K562 (cell line): ENCODE results near the gene TCF4. TPM values are rescaled to one million over a fixed set of nuclear protein-coding genes. Genes with fewer than 3 reads are reported as not detected.

ENCODE experiments used
- ATAC-seq: fragments of 200-7000 bp; cut with Tn5 transposase; 3 replicates; pipeline ENCODE4 v1.9.1; 2020; ENCODE audit warnings: moderate library complexity
- BruUV-seq: library from RNA; stranded (reverse); fragments of 400-500 nt; replicated peaks from 2 replicates; lab custom pipeline; 2021; lab: Mats Ljungman, UMichigan
- CTCF ChIA-PET: fragments of 300-600 bp; formaldehyde crosslinking; extraction: SDS; loops from one replicate; lab custom pipeline; 2021; ENCODE audit warnings: low intra/inter-chr PET ratio; lab: Yijun Ruan, JAX
- POLR2A ChIA-PET: fragments of 300-600, 350-650 bp; sonication (Branson Sonifier 250); formaldehyde crosslinking; extraction: SDS; loops from one replicate; lab custom pipeline; 2021; ENCODE audit warnings: antibody characterized with exemption, inconsistent platforms; lab: Yijun Ruan, JAX
- DNase-seq, 4 experiments: peaks; one replicate each; pipeline versions ENCODE4 v3.0.0 to v3.0.0-alpha.2; 2011 to 2018; ENCODE audit warnings: low spot score in 3 of 4, mixed read lengths in 3 of 4; ENCODE audit errors: extremely low read depth in 1 of 4
- FAIRE-seq: peaks from 2 replicates; lab custom pipeline; 2011; peaks lifted over from hg19 to GRCh38; lab: Jason Lieb, UNC
- H2AFZ ChIP-seq: 2 replicates; pipeline ENCODE4 v1.6.0; 2011; ENCODE audit warnings: low read depth, low read length, control low read depth, inconsistent platforms
- H3K27ac ChIP-seq: fragments of 200-600 bp; 3 replicates; pipeline ENCODE4 v1.8.0; 2011; ENCODE audit warnings: low read depth, mild to moderate bottlenecking, control low read depth, inconsistent platforms, low read length, moderate library complexity, mixed read lengths; ENCODE audit errors: extremely low read depth
- H3K27me3 ChIP-seq, 2 experiments: fragments of 300-600 bp in 1 of 2; 2 replicates in 1 of 2; 3 replicates in 1 of 2; pipeline versions ENCODE4 v1.6.0 to v1.8.0; 2011; ENCODE audit warnings: inconsistent platforms in 2 of 2, low read length in 2 of 2, mild to moderate bottlenecking in 1 of 2, mixed read lengths in 1 of 2, moderate library complexity in 1 of 2; ENCODE audit not compliant: control insufficient read depth in 2 of 2, insufficient read depth in 2 of 2
- H3K36me3 ChIP-seq: fragments of 300-600 bp; 3 replicates; pipeline ENCODE4 v1.8.0; 2011; ENCODE audit warnings: mild to moderate bottlenecking, low read length, inconsistent platforms; ENCODE audit not compliant: control insufficient read depth, insufficient read depth
- H3K4me1 ChIP-seq, 2 experiments: fragments of 200-600 bp in 1 of 2; replicated peaks in 1 of 2; 2 replicates in 1 of 2; 3 replicates in 1 of 2; pipeline versions ENCODE4 v1.5.1 to v1.8.0; 2011; ENCODE audit warnings: inconsistent platforms in 2 of 2, low read length in 2 of 2, mild to moderate bottlenecking in 1 of 2, mixed read lengths in 1 of 2, moderate library complexity in 1 of 2; ENCODE audit not compliant: control insufficient read depth in 2 of 2, insufficient read depth in 2 of 2
- H3K4me2 ChIP-seq: 2 replicates; pipeline ENCODE4 v1.6.1; 2011; ENCODE audit warnings: low read length, control low read depth, inconsistent platforms, mixed read lengths; ENCODE audit not compliant: insufficient read depth
- H3K4me3 ChIP-seq: fragments of 200-600 bp; sonication (generic), shearing (Covaris generic); 2 replicates; pipeline ENCODE4 v1.5.1; 2016; ENCODE audit warnings: control low read depth, inconsistent platforms
- H3K79me2 ChIP-seq: fragments of 200-600 bp; 3 replicates; pipeline ENCODE4 v1.8.0; 2011; ENCODE audit warnings: low read length, inconsistent platforms; ENCODE audit not compliant: control insufficient read depth, insufficient read depth
- H3K9ac ChIP-seq, 2 experiments: 2 replicates each; pipeline versions ENCODE4 v1.6.0 to v1.6.1; 2011; ENCODE audit warnings: low read depth in 2 of 2, low read length in 2 of 2, control low read depth in 1 of 2, inconsistent platforms in 1 of 2, mild to moderate bottlenecking in 1 of 2, mixed read lengths in 1 of 2; ENCODE audit not compliant: insufficient read depth in 1 of 2
- H3K9me1 ChIP-seq: one replicate; pipeline ENCODE4 v1.6.0; 2011; ENCODE audit warnings: inconsistent platforms, mild to moderate bottlenecking, low read length, moderate library complexity; ENCODE audit not compliant: control insufficient read depth, insufficient read depth
- H3K9me3 ChIP-seq: replicated peaks from 2 replicates; pipeline ENCODE4 v1.5.1; 2011; ENCODE audit warnings: low read depth, low read length, inconsistent platforms; ENCODE audit not compliant: control insufficient read depth, insufficient read depth
- H4K20me1 ChIP-seq: replicated peaks from 2 replicates; pipeline ENCODE4 v1.6.1; 2011; ENCODE audit warnings: low read length, inconsistent platforms, mixed read lengths; ENCODE audit not compliant: control insufficient read depth, insufficient read depth
- DMBX1 ChIP-seq: fragments of 250-450 bp; sonication (Bioruptor Pico); IDR thresholded peaks from 2 replicates; pipeline ENCODE4 v1.8.0; 2022; ENCODE audit warnings: inconsistent platforms, mild to moderate bottlenecking, moderate library complexity, borderline replicate concordance
- E2F3 ChIP-seq: fragments of 250-450 bp; sonication (Bioruptor Pico); IDR thresholded peaks from 2 replicates; pipeline ENCODE4 v1.4.0; 2020; ENCODE audit warnings: mild to moderate bottlenecking
- NFIC ChIP-seq: fragments of 450-650 bp; IDR thresholded peaks from 2 replicates; pipeline ENCODE4 v1.6.1; 2017; ENCODE audit warnings: mild to moderate bottlenecking, inconsistent platforms
- RAD21 ChIP-seq, 2 experiments: fragments of 250-450 bp in 1 of 2; fragments of 450-650 bp in 1 of 2; sonication (Bioruptor Pico) in 1 of 2; formaldehyde crosslinking in 1 of 2; IDR thresholded peaks in 1 of 2; conservative IDR thresholded peaks in 1 of 2; 2 replicates each; pipeline versions ENCODE4 v1.4.0 to v1.8.0; 2020 to 2022; ENCODE audit warnings: mild to moderate bottlenecking in 2 of 2, moderate library complexity in 1 of 2
- ZNF764 ChIP-seq: fragments of 250-450 bp; sonication (Bioruptor Pico); IDR thresholded peaks from 2 replicates; pipeline ENCODE4 v1.4.0; 2020; ENCODE audit warnings: low read depth, mild to moderate bottlenecking, moderate library complexity
- WGBS: fragments of 100-300 bp; shearing (Covaris generic); methylation state at CpG from one replicate; pipeline ENCODE4 v1.1.6; 2016; ENCODE audit warnings: low coverage, mixed read lengths; ENCODE audit not compliant: insufficient coverage; ENCODE audit errors: missing lambda C conversion rate; 5-methylcytosine and 5-hydroxymethylcytosine counted together
- in situ Hi-C: fragments of 300-500 bp; cut with MboI; formaldehyde crosslinking; loops from 4 replicates; pipeline ENCODE4 v1.15.0; 2018; ENCODE audit warnings: inconsistent platforms, mixed read lengths
- intact Hi-C: fragments of 100-400 bp; cut with micrococcal nuclease; formaldehyde crosslinking; loops from 2 replicates; pipeline ENCODE4 v1.14.2; 2022
- polyA plus RNA-seq, 8 experiments: library from polyadenylated mRNA; depleted of rRNA in 4 of 8; stranded (reverse) in 5 of 8; unstranded in 3 of 8; fragments of >200 nt; fragmentation: Nextera tagmentation in 2 of 8; fragmentation: Illumina TruSeq in 1 of 8; extraction: Ambion mirVana in 2 of 8; extraction: Trizol in 1 of 8; gene quantifications; 2 replicates each; pipeline versions ENCODE4 v1.2.1 to v1.2.3, GENCODE V29; 2011 to 2014; ENCODE audit warnings: inconsistent platforms in 1 of 8, missing spikeins in 1 of 8
- total RNA-seq, 7 experiments: library from RNA; depleted of rRNA in 6 of 7; stranded (reverse); fragments of >200 nt in 6 of 7; fragmentation: Illumina TruSeq in 2 of 7; extraction: Trizol in 2 of 7; gene quantifications; 2 replicates each; pipeline versions ENCODE4 v1.2.1 to v1.2.3, GENCODE V29; 2011 to 2021; ENCODE audit warnings: low replicate concordance in 1 of 7
- TF ChIP-seq, protein P1 (sequence below), 3 experiments: IDR thresholded peaks in 2 of 3; conservative IDR thresholded peaks in 1 of 3; 2 replicates each; pipeline ENCODE4 v1.5.1; 2011 to 2012; ENCODE audit warnings: low read length in 3 of 3, mild to moderate bottlenecking in 3 of 3, control low read depth in 2 of 3, improper control_type of control experiment in 1 of 3, inconsistent platforms in 1 of 3, low read depth in 1 of 3, mixed read lengths in 1 of 3, moderate library complexity in 1 of 3; ENCODE audit not compliant: insufficient read depth in 2 of 3

Gene TCF4
- total and polyA plus RNA-seq, 9 of the 15 experiments (the other 6 are each of a cell fraction or from before 2014, with no cell fraction given), result 4.8 to 24.7 (median 15.2) TPM

DNA sequence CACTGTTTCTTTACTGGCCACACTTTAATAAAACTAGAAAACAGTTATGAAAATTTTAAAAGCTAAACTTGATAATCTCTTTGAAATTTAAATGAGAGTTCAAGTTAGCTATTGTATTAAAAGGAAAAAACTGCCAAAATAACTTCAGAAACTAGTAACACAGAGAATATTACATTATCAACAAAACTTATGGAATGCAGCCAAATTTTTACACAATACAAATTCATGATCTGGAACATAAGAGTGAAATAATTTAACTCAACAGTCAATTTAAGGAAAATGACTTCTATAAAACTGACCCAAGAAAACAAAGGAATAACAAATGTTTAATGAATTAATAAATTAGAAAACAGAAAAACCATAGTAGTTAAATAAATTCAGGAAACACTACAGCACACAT, 65.0 kb downstream of the TCF4 start:
- in situ Hi-C loops, result no loop called here

DNA sequence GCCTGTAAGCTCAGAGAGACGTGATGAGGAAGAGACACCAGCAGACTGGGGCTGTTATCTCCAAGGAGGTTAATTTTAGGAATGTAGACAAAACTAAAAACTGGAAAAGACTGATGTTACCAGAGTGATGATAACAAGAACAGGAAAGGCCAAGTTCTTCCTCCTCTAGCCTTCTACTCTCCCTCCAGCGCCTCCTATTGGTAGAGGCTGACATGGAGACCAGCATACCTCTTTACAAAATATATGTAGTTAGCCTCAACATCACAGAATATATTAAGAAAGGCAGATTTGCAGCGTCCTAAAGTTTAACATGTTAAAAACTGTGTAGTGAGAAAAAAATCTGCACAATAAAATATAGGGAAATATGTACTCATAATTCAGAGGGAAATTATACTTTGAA, 66.0 kb downstream of the TCF4 start:
- in situ Hi-C loops, result no loop called here
- no peak for FAIRE-seq
- no peak overlapping the region for H3K4me2 ChIP-seq
- no peaks in the 10 kb centered on the region for H3K9me3 ChIP-seq
- DNase-seq, result peak; percentile 23 to 71 (median 34)
- ChIA-PET CTCF (no interaction called here), POLR2A (no interaction called here)
- H3K4me1 ChIP-seq, result peaks cover 0 to 7% of the 10 kb centered on the region in 2 experiments; a peak in 3 of 5 replicates
- WGBS, result 10% methylated on average over 3 of the region's 3 CpGs
- BruUV-seq, result no TSS peak
- H3K4me3 ChIP-seq, result no peak overlapping the region
- H3K36me3 ChIP-seq, result no peaks in the 10 kb centered on the region; the same call in 2 of the 3 replicates
- no peaks in the 10 kb centered on the region; the same call in 1 of the 3 replicates for H3K79me2 ChIP-seq
- H3K9me1 ChIP-seq, result no peaks in the 10 kb centered on the region
- peak; percentile 77 for ATAC-seq
- intact Hi-C loops, result loop anchor here (5.0 kb wide), 2 partner anchors 65 to 105 kb away; partner anchors contain the start of gene TCF4
- H3K9ac ChIP-seq, result no peak overlapping the region
- H3K27me3 ChIP-seq, result no peaks in the 10 kb centered on the region
- peak; percentile 38; the same call in 1 of the 2 replicates for TF ChIP-seq ZNF764 (CRISPR knock-in tag)
- peak; percentile 38 to 58 for TF ChIP-seq RAD21 (CRISPR knock-in tag; conservative IDR thresholded peaks at IDR 0.05 in 1 of 2, IDR thresholded peaks at IDR 0.05 in 1 of 2)
- TF ChIP-seq E2F3 (CRISPR knock-in tag), result no peak
- TF ChIP-seq, protein P1, sequence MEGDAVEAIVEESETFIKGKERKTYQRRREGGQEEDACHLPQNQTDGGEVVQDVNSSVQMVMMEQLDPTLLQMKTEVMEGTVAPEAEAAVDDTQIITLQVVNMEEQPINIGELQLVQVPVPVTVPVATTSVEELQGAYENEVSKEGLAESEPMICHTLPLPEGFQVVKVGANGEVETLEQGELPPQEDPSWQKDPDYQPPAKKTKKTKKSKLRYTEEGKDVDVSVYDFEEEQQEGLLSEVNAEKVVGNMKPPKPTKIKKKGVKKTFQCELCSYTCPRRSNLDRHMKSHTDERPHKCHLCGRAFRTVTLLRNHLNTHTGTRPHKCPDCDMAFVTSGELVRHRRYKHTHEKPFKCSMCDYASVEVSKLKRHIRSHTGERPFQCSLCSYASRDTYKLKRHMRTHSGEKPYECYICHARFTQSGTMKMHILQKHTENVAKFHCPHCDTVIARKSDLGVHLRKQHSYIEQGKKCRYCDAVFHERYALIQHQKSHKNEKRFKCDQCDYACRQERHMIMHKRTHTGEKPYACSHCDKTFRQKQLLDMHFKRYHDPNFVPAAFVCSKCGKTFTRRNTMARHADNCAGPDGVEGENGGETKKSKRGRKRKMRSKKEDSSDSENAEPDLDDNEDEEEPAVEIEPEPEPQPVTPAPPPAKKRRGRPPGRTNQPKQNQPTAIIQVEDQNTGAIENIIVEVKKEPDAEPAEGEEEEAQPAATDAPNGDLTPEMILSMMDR (IDR thresholded peaks at IDR 0.05 in 2 of 3, conservative IDR thresholded peaks at IDR 0.05 in 1 of 3; ENCODE audit: insufficient read depth in 2 of 3, low read depth in 1 of 3, low read length in 3 of 3), result peak; percentile 57 to 74 (median 61)
- H3K27ac ChIP-seq, result no peak overlapping the region
- H2AFZ ChIP-seq, result no peak overlapping the region
- no peaks in the 10 kb centered on the region for H4K20me1 ChIP-seq

More for the DNA sequence above, 65.0 kb downstream of the TCF4 start:
- no TSS peak for BruUV-seq
- Histone ChIP-seq H3K9me3 (no peaks in the 10 kb centered on the region), H4K20me1 (no peaks in the 10 kb centered on the region), H3K4me2 (no peak overlapping the region), H3K27me3 (no peaks in the 10 kb centered on the region), H3K79me2 (no peaks in the 10 kb centered on the region; the same call in 1 of the 3 replicates), H2AFZ (no peak overlapping the region), H3K9me1 (no peaks in the 10 kb centered on the region), H3K27ac (no peak overlapping the region), H3K4me1 (no peaks in the 10 kb centered on the region), H3K9ac (no peak overlapping the region), H3K4me3 (no peak overlapping the region), H3K36me3 (no peaks in the 10 kb centered on the region)
- DNase-seq (no peak), FAIRE-seq (no peak), ATAC-seq (no peak)
- intact Hi-C loops, result loop anchor here (5.0 kb wide), 2 partner anchors 64 to 106 kb away; partner anchors contain the start of gene TCF4
- ChIA-PET CTCF (no interaction called here), POLR2A (no interaction called here)
- TF ChIP-seq NFIC, result 0 out of 2 replicates have a peak, but pooled peaks have one; percentile 19
- no peak for TF ChIP-seq DMBX1
